BLaER1 (cell line): ENCODE results near the gene SYT7.

Experiments used
- H3K27ac ChIP-seq: shearing (Covaris generic); formaldehyde crosslinking; 2 replicates; pipeline ENCODE4 v1.8.1; 2022
- H3K27me3 ChIP-seq: shearing (Covaris generic); formaldehyde crosslinking; 2 replicates; pipeline ENCODE4 v1.8.1; 2022
- H3K36me3 ChIP-seq: shearing (Covaris generic); formaldehyde crosslinking; 2 replicates; pipeline ENCODE4 v1.8.1; 2022
- H3K4me1 ChIP-seq: shearing (Covaris generic); formaldehyde crosslinking; 2 replicates; pipeline ENCODE4 v1.8.1; 2022
- H3K4me2 ChIP-seq: shearing (Covaris generic); formaldehyde crosslinking; 2 replicates; pipeline ENCODE4 v1.8.1; 2022
- H3K4me3 ChIP-seq: shearing (Covaris generic); formaldehyde crosslinking; 2 replicates; pipeline ENCODE4 v1.8.1; 2022
- H3K9ac ChIP-seq: shearing (Covaris generic); formaldehyde crosslinking; 2 replicates; pipeline ENCODE4 v1.8.1; 2022
- H3K9me3 ChIP-seq: shearing (Covaris generic); formaldehyde crosslinking; 2 replicates; pipeline ENCODE4 v1.8.1; 2022
- H4K20me1 ChIP-seq: shearing (Covaris generic); formaldehyde crosslinking; 2 replicates; pipeline ENCODE4 v1.8.1; 2022
- Cebpa-rat ChIP-seq: shearing (Covaris generic); IDR thresholded peaks from 2 replicates; pipeline ENCODE4 v1.8.1; 2022

Gene SYT7

GRCh38 chr11:61574611-61575010 is 6.3 kb downstream of the SYT7 start:
- Histone ChIP-seq H4K20me1 (peaks cover 74% of the 10 kb centered on the region), H3K9ac (no peak overlapping the region), H3K4me2 (no peak overlapping the region), H3K4me1 (no peaks in the 10 kb centered on the region), H3K27me3 (peaks cover 54% of the 10 kb centered on the region), H3K9me3 (no peaks in the 10 kb centered on the region), H3K27ac (no peak overlapping the region), H3K36me3 (no peaks in the 10 kb centered on the region), H3K4me3 (no peak overlapping the region)
- no peak for TF ChIP-seq Cebpa-rat

- no peak for TF ChIP-seq Cebpa-rat
- Histone ChIP-seq H3K4me2 (no peak overlapping the region), H3K36me3 (no peaks in the 10 kb centered on the region), H3K4me3 (no peak overlapping the region), H3K9me3 (no peaks in the 10 kb centered on the region), H3K4me1 (no peaks in the 10 kb centered on the region), H3K27ac (no peak overlapping the region), H4K20me1 (peaks cover 74% of the 10 kb centered on the region), H3K27me3 (peaks cover 54% of the 10 kb centered on the region), H3K9ac (no peak overlapping the region)
These were observed 8.0 kb downstream of the SYT7 start for GRCh38 chr11:61572913-61573312.

GRCh38 chr11:61571869-61572268 is 9.0 kb downstream of the SYT7 start:
- no peak overlapping the region for H3K9ac ChIP-seq
- H4K20me1 ChIP-seq: peaks cover 74% of the 10 kb centered on the region
- no peaks in the 10 kb centered on the region for H3K4me1 ChIP-seq
- no peak overlapping the region for H3K4me3 ChIP-seq
- H3K4me2 ChIP-seq: no peak overlapping the region
- H3K36me3 ChIP-seq: no peaks in the 10 kb centered on the region
- no peaks in the 10 kb centered on the region for H3K9me3 ChIP-seq
- TF ChIP-seq Cebpa-rat: no peak
- H3K27ac ChIP-seq: no peak overlapping the region
- peaks cover 51% of the 10 kb centered on the region for H3K27me3 ChIP-seq

- Histone ChIP-seq H3K36me3 (no peaks in the 10 kb centered on the region), H3K9ac (no peak overlapping the region), H3K9me3 (no peaks in the 10 kb centered on the region), H3K27ac (no peak overlapping the region), H3K4me1 (no peaks in the 10 kb centered on the region), H3K4me3 (no peak overlapping the region), H3K27me3 (peaks cover 52% of the 10 kb centered on the region), H4K20me1 (peaks cover 79% of the 10 kb centered on the region), H3K4me2 (no peak overlapping the region)
- no peak for TF ChIP-seq Cebpa-rat
These were observed 9.5 kb downstream of the SYT7 start for GRCh38 chr11:61571337-61571736.

GRCh38 chr11:61569701-61570100 is 11.2 kb downstream of the SYT7 start:
- H3K27ac ChIP-seq: no peak overlapping the region
- no peaks in the 10 kb centered on the region for H3K36me3 ChIP-seq
- H4K20me1 ChIP-seq: peaks cover 90% of the 10 kb centered on the region
- H3K27me3 ChIP-seq: peaks cover 67% of the 10 kb centered on the region
- H3K4me2 ChIP-seq: no peak overlapping the region
- H3K4me3 ChIP-seq: no peak overlapping the region
- no peak for TF ChIP-seq Cebpa-rat
- H3K9ac ChIP-seq: no peak overlapping the region
- no peaks in the 10 kb centered on the region for H3K4me1 ChIP-seq
- H3K9me3 ChIP-seq: no peaks in the 10 kb centered on the region

GRCh38 chr11:61569018-61569417 is 11.9 kb downstream of the SYT7 start:
- no peaks in the 10 kb centered on the region for H3K9me3 ChIP-seq
- H3K27me3 ChIP-seq: peaks cover 74% of the 10 kb centered on the region
- H3K27ac ChIP-seq: no peak overlapping the region
- H3K9ac ChIP-seq: no peak overlapping the region
- H3K36me3 ChIP-seq: no peaks in the 10 kb centered on the region
- H4K20me1 ChIP-seq: peaks cover 90% of the 10 kb centered on the region
- no peak overlapping the region for H3K4me3 ChIP-seq
- H3K4me2 ChIP-seq: no peak overlapping the region
- H3K4me1 ChIP-seq: no peaks in the 10 kb centered on the region
- TF ChIP-seq Cebpa-rat: no peak

- Histone ChIP-seq H3K4me2 (no peak overlapping the region), H3K9ac (no peak overlapping the region), H4K20me1 (peaks cover 84% of the 10 kb centered on the region), H3K27me3 (peaks cover 84% of the 10 kb centered on the region), H3K9me3 (no peaks in the 10 kb centered on the region), H3K4me1 (no peaks in the 10 kb centered on the region), H3K4me3 (no peak overlapping the region), H3K27ac (no peak overlapping the region), H3K36me3 (no peaks in the 10 kb centered on the region)
- no peak for TF ChIP-seq Cebpa-rat
These were observed 13.4 kb downstream of the SYT7 start for GRCh38 chr11:61567286-61568061.

GRCh38 chr11:61564936-61565696 is 15.8 kb downstream of the SYT7 start:
- no peak for TF ChIP-seq Cebpa-rat
- Histone ChIP-seq H3K4me2 (no peak overlapping the region), H3K4me3 (no peak overlapping the region), H3K4me1 (no peaks in the 10 kb centered on the region), H3K36me3 (no peaks in the 10 kb centered on the region), H3K9ac (no peak overlapping the region), H3K9me3 (no peaks in the 10 kb centered on the region), H3K27me3 (peaks cover 65% of the 10 kb centered on the region), H3K27ac (no peak overlapping the region), H4K20me1 (peaks cover 72% of the 10 kb centered on the region)

- H3K27ac ChIP-seq: no peak overlapping the region
- no peaks in the 10 kb centered on the region for H3K4me1 ChIP-seq
- peaks cover 61% of the 10 kb centered on the region for H3K27me3 ChIP-seq
- no peak overlapping the region for H3K4me3 ChIP-seq
- no peaks in the 10 kb centered on the region for H3K36me3 ChIP-seq
- peaks cover 61% of the 10 kb centered on the region for H4K20me1 ChIP-seq
- no peak overlapping the region for H3K9ac ChIP-seq
- H3K4me2 ChIP-seq: no peak overlapping the region
- TF ChIP-seq Cebpa-rat: no peak
- no peaks in the 10 kb centered on the region for H3K9me3 ChIP-seq
These were observed 20.1 kb downstream of the SYT7 start for GRCh38 chr11:61560751-61561150.

- no peak overlapping the region for H3K27ac ChIP-seq
- no peaks in the 10 kb centered on the region for H3K9me3 ChIP-seq
- no peak for TF ChIP-seq Cebpa-rat
- no peak overlapping the region for H3K4me2 ChIP-seq
- H3K9ac ChIP-seq: no peak overlapping the region
- no peak overlapping the region for H3K4me3 ChIP-seq
- peaks cover 74% of the 10 kb centered on the region for H3K27me3 ChIP-seq
- H4K20me1 ChIP-seq: peaks cover 60% of the 10 kb centered on the region
- no peaks in the 10 kb centered on the region for H3K4me1 ChIP-seq
- no peaks in the 10 kb centered on the region for H3K36me3 ChIP-seq
These were observed 24.3 kb downstream of the SYT7 start for GRCh38 chr11:61556621-61557020.
